OCI-LY3 (cell line): Measurements from ENCODE around the gene PARD3B.

ENCODE experiments used
- CTCF ChIP-seq: fragments of 200-600, 300-600 bp; sonication (generic); IDR thresholded peaks from 2 replicates; pipeline ENCODE4 v1.5.1; 2014; ENCODE audit warnings: antibody characterized with exemption, low read length, low read depth
- EZH2phosphoT487 ChIP-seq: fragments of 200-600 bp; shearing (Covaris generic); IDR thresholded peaks from 2 replicates; pipeline ENCODE4 v1.6.1; 2018; ENCODE audit warnings: antibody characterized with exemption, mixed run types, low read depth

- TF ChIP-seq CTCF: no peak
- no peak for TF ChIP-seq EZH2phosphoT487
Observed at GRCh38 chr2:205267323-205267722, 722.0 kb downstream of the PARD3B start.
